H1 (cell line): ENCODE results near the gene EGR1. TPM values are rescaled to one million over a fixed set of nuclear protein-coding genes. Genes with fewer than 3 reads are reported as not detected.
A peak's percentile ranks its signal among the peaks of the same experiment; 100 is the strongest.

ENCODE experiments used
- ASH2L ChIP-seq: fragments of 200-600, 300-600 bp; sonication (generic); IDR thresholded peaks from one replicate; pipeline ENCODE4 v1.7.1; 2017; ENCODE audit warnings: low read length
- BRCA1 ChIP-seq: IDR thresholded peaks from 2 replicates; pipeline ENCODE4 v1.6.1; 2012; ENCODE audit warnings: low read depth, low read length, improper control_type of control experiment
- CHD7 ChIP-seq: fragments of 300-600 bp; sonication (generic); IDR thresholded peaks from 2 replicates; pipeline ENCODE4 v1.7.1; 2012; ENCODE audit warnings: low read length, moderate library complexity, mild to moderate bottlenecking, inconsistent platforms; ENCODE audit not compliant: insufficient replicate concordance
- CREB1 ChIP-seq: IDR thresholded peaks from 2 replicates; pipeline ENCODE4 v1.6.1; 2012; ENCODE audit warnings: inconsistent platforms
- E2F6 ChIP-seq: IDR thresholded peaks from 2 replicates; pipeline ENCODE4 v1.6.1; 2012; ENCODE audit warnings: inconsistent platforms
- EP300 ChIP-seq, 2 experiments: IDR thresholded peaks; 1 replicate in 1 of 2; 2 replicates in 1 of 2; pipeline ENCODE4 v1.6.1; 2011 to 2012; ENCODE audit warnings: low read depth in 2 of 2, low read length in 2 of 2, mild to moderate bottlenecking in 2 of 2, borderline replicate concordance in 1 of 2, inconsistent platforms in 1 of 2, moderate library complexity in 1 of 2
- RAD21 ChIP-seq, 2 experiments: IDR thresholded peaks in 1 of 2; conservative IDR thresholded peaks in 1 of 2; 2 replicates each; pipeline ENCODE4 v1.6.1; 2011; ENCODE audit warnings: low read depth in 2 of 2, low read length in 2 of 2, improper control_type of control experiment in 1 of 2, inconsistent platforms in 1 of 2, mild to moderate bottlenecking in 1 of 2, moderate library complexity in 1 of 2
- SP1 ChIP-seq: IDR thresholded peaks from 2 replicates; pipeline ENCODE4 v1.6.1; 2011; ENCODE audit warnings: low read depth, low read length
- SUZ12 ChIP-seq: fragments of 200-600 bp; sonication (generic); IDR thresholded peaks from 2 replicates; pipeline ENCODE4 v1.6.1; 2012; ENCODE audit warnings: mild to moderate bottlenecking, inconsistent platforms, low read length, moderate library complexity, mixed read lengths
- polyA plus RNA-seq, 7 experiments: library from polyadenylated mRNA; depleted of rRNA in 3 of 7; stranded (reverse) in 5 of 7; unstranded in 2 of 7; fragments of >200 nt in 5 of 7; fragments of 200-250 nt in 2 of 7; gene quantifications; 1 replicate in 5 of 7; 2 replicates in 1 of 7; 4 replicates in 1 of 7; pipeline versions ENCODE4 v1.2.1 to v1.2.3, GENCODE V29; 2011 to 2013; ENCODE audit warnings: missing spikeins in 2 of 7, mixed read lengths in 2 of 7
- total RNA-seq: library from RNA; stranded (reverse); fragmentation: NEBNext Ultra II Directional; extraction: Animal tissue kit (Norgen Biotek cat#: 25700); gene quantifications from 2 replicates; pipeline ENCODE4 v1.2.1, GENCODE V29; 2021

The EGR1 gene
- total and polyA plus RNA-seq, 2 of the 8 experiments (the other 6 are each of a cell fraction or from before 2014, with no cell fraction given), result 16.2 to 35.5 TPM

- TF ChIP-seq CHD7 (no peak), E2F6 (peak; percentile 44), CREB1 (no peak), SUZ12 (no peak), ASH2L (peak; percentile 47), EP300 (IDR thresholded peaks at IDR 0.05; ENCODE audit: borderline replicate concordance in 1 of 2, low read depth in 2 of 2, low read length in 2 of 2) (no peak), RAD21 (IDR thresholded peaks at IDR 0.05 in 1 of 2, conservative IDR thresholded peaks at IDR 0.05 in 1 of 2; ENCODE audit: low read depth in 2 of 2, low read length in 2 of 2) (no peak), BRCA1 (0 out of 2 replicates have a peak, but pooled peaks have one; percentile 47), SP1 (no peak)
These were observed 655 bp upstream of the EGR1 start (continued) for GRCh38 chr5:138464388-138465260.
